HepG2 (cell line): Measurements from ENCODE around the gene LZTR1.

ENCODE experiments used
- BRCA1 ChIP-seq: sonication (generic); formaldehyde crosslinking; IDR thresholded peaks from 2 replicates; pipeline ENCODE4 v1.4.0; 2020; ENCODE audit warnings: missing genetic modification reagents
- CC2D1A ChIP-seq: sonication (generic); formaldehyde crosslinking; IDR thresholded peaks from 2 replicates; pipeline ENCODE4 v1.8.1; 2023; ENCODE audit warnings: mild to moderate bottlenecking, missing genetic modification reagents
- EP300 ChIP-seq, 3 experiments: sonication (generic) in 1 of 3; formaldehyde crosslinking in 1 of 3; IDR thresholded peaks; 2 replicates each; pipeline versions ENCODE4 v1.5.1 to v1.6.1; 2011 to 2020; ENCODE audit warnings: low read depth in 2 of 3, low read length in 2 of 3, borderline replicate concordance in 1 of 3, improper control_type of control experiment in 1 of 3, mild to moderate bottlenecking in 1 of 3, missing genetic modification reagents in 1 of 3, moderate library complexity in 1 of 3
- GPN1 ChIP-seq: sonication (generic); formaldehyde crosslinking; IDR thresholded peaks from 2 replicates; pipeline ENCODE4 v1.5.1; 2020; ENCODE audit warnings: missing genetic modification reagents, borderline replicate concordance
- RAD21 ChIP-seq: fragments of 450-650 bp; formaldehyde crosslinking; IDR thresholded peaks from 2 replicates; pipeline ENCODE4 v1.5.0; 2020; ENCODE audit warnings: mild to moderate bottlenecking
- SUZ12 ChIP-seq: fragments of 150-350 bp; IDR thresholded peaks from 2 replicates; pipeline ENCODE4 v1.6.1; 2014; ENCODE audit warnings: low read depth, low read length
- TF ChIP-seq, protein P1 (sequence below), 2 experiments: IDR thresholded peaks; 2 replicates each; pipeline ENCODE4 v1.6.1; 2011 to 2012; ENCODE audit warnings: low read length in 2 of 2, borderline replicate concordance in 1 of 2, low read depth in 1 of 2, mild to moderate bottlenecking in 1 of 2, moderate library complexity in 1 of 2
- TF ChIP-seq, protein P2 (sequence below), 2 experiments: sonication (generic) in 1 of 2; formaldehyde crosslinking in 1 of 2; IDR thresholded peaks; 2 replicates each; pipeline versions ENCODE4 v1.5.1 to v1.6.1; 2011 to 2020; ENCODE audit warnings: borderline replicate concordance in 1 of 2, low read depth in 1 of 2, low read length in 1 of 2, mild to moderate bottlenecking in 1 of 2, missing genetic modification reagents in 1 of 2, moderate library complexity in 1 of 2

DNA sequence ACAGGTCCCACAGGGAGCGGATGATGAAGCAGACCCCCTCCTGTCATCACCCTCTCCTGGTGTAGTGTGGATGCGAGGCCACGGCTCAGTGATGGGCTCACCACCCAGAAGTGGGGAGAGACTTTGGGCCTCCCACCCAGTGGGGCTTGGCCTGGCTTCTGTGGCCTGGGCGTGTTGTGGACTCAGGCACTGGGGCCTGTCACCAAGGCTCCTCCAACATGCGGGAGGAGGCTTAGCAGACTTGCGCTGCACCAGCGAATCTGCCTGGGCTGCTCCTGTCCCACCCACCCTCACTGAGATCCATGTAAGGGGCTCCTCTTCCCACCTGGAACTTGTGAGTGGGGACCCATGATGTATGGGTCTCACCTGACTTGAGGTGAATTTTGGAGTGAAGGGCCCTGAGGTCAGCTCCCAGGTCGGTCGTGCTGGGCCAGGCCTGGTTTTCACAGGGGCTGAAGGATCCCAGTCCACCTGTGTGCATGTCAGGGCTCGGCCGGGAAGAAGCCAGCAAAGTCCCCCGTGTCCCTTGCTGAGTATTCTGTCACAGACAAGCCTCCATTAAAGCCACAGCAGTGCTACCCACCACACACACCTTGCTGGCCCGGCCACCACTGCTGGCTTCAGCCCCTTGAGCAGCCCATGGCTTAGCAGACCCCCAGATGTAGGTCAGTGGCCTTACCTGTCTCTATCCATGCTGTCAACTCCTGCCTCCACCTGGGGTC, 15.6 kb downstream of the LZTR1 start:
- TF ChIP-seq EP300 (IDR thresholded peaks at IDR 0.05; ENCODE audit: low read depth in 2 of 2, low read length in 2 of 2) = no peak
- TF ChIP-seq EP300 (CRISPR knock-in tag; IDR thresholded peaks at IDR 0.05; ENCODE audit: borderline replicate concordance) = no peak
- no peak for TF ChIP-seq GPN1 (CRISPR knock-in tag)
- no peak for TF ChIP-seq RAD21 (CRISPR knock-in tag)
- no peak for TF ChIP-seq SUZ12
- TF ChIP-seq CC2D1A = no peak
- TF ChIP-seq, protein P1, sequence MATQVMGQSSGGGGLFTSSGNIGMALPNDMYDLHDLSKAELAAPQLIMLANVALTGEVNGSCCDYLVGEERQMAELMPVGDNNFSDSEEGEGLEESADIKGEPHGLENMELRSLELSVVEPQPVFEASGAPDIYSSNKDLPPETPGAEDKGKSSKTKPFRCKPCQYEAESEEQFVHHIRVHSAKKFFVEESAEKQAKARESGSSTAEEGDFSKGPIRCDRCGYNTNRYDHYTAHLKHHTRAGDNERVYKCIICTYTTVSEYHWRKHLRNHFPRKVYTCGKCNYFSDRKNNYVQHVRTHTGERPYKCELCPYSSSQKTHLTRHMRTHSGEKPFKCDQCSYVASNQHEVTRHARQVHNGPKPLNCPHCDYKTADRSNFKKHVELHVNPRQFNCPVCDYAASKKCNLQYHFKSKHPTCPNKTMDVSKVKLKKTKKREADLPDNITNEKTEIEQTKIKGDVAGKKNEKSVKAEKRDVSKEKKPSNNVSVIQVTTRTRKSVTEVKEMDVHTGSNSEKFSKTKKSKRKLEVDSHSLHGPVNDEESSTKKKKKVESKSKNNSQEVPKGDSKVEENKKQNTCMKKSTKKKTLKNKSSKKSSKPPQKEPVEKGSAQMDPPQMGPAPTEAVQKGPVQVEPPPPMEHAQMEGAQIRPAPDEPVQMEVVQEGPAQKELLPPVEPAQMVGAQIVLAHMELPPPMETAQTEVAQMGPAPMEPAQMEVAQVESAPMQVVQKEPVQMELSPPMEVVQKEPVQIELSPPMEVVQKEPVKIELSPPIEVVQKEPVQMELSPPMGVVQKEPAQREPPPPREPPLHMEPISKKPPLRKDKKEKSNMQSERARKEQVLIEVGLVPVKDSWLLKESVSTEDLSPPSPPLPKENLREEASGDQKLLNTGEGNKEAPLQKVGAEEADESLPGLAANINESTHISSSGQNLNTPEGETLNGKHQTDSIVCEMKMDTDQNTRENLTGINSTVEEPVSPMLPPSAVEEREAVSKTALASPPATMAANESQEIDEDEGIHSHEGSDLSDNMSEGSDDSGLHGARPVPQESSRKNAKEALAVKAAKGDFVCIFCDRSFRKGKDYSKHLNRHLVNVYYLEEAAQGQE (IDR thresholded peaks at IDR 0.05; ENCODE audit: borderline replicate concordance in 1 of 2, low read depth in 1 of 2, low read length in 2 of 2) = no peak
- TF ChIP-seq, protein P2, sequence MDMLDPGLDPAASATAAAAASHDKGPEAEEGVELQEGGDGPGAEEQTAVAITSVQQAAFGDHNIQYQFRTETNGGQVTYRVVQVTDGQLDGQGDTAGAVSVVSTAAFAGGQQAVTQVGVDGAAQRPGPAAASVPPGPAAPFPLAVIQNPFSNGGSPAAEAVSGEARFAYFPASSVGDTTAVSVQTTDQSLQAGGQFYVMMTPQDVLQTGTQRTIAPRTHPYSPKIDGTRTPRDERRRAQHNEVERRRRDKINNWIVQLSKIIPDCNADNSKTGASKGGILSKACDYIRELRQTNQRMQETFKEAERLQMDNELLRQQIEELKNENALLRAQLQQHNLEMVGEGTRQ (IDR thresholded peaks at IDR 0.05; ENCODE audit: low read depth, low read length) = no peak
- TF ChIP-seq, protein P2 (CRISPR knock-in tag; IDR thresholded peaks at IDR 0.05; ENCODE audit: borderline replicate concordance) = no peak
- no peak for TF ChIP-seq BRCA1 (CRISPR knock-in tag)
